NCI-H187 treated with DMSO at 0.1 percent for 48 hours (cell line): ENCODE measurements around the gene TRABD.

Experiments used
- DNase-seq: peaks from one replicate; lab custom pipeline; 2025; lab: John Stamatoyannopoulos, UW

Gene TRABD

DNA sequence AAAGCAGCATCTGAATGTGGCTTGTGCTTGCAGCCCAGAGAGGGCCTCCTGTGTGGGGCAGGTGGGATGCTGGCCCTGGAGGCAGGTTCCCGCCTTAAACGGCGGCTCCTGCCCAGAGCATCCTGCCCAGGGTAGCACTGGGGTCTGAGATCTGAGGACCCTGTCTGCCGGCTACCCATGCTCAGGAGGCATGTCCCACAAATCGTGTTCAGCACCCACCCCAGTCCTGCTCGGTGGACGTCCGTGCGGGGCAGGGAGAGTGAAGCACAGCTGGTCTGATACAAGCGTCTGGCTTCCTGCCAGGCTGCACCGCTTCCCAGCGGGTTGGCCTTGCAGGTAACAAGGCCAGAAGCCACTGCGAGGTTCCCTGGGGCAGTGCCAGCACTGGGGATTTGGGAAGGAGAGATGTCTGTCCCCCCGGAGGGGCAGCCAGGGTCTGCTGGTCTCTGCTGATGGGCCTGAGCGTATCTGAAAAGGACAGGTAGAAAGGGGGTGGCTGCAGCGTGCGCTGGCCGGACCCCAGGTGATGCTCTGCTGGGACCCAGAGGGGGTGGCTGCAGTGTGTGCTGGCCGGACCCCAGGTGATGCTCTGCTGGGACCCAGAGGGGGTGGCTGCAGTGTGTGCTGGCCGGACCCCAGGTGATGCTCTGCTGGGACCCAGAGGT is 3.6 kb downstream of the TRABD start:
- DNase-seq: no peak

DNA sequence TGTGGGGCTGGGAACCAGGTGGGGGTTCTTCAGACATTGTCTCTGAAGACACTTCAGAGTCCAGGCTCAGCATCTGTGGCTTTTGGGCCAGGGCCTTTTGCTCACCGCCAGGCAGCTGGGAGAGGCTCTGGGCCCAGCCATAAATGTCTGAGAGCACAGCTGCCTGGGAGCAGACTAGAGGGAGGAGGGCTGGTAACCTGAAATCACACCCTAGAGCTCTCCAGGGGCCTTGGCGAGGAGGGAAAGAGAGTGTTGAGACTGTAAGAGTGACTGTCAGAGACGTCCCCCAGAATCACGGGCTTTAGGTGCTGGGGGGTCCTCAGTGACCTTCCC is 4.1 kb downstream of the TRABD start:
- DNase-seq: no peak

DNA sequence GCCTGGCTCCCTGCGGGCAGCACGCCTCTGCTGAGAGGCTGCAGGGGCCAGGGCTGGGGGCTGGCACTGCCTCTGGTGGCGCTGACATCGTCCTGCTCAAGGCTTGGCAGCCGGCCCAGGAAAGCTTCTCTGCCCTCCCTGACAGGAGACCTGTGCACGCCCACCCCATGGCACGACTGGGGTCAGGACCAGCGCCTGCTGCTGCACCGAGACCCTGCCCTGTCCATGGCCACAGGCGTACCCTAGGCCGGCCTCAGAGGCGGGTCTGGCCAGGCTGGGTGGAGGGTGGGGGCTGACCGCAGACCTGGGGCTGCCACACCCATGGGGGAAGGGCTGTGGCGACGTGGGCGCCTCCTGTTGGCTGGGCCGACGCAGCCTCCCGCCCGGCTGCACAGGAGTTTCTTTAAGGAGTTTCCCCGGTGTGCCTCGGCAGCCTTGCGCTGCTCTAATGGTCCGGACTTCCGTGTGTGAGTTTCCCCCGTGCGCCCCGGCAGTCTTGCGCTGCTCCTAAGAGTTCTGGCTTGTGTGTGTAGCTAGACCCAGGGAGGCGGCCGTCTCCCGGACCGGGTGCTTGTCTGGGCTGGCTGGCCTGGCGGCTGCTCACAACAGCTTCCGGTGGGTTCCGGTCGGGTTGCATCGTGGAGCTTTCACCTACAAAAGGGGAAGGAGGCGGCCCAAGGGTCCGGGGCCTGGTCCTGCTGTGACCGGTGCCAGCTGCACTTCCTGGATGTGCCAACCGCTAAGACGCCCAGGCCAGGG is 4.6 kb downstream of the TRABD start:
- DNase-seq: no peak

DNA sequence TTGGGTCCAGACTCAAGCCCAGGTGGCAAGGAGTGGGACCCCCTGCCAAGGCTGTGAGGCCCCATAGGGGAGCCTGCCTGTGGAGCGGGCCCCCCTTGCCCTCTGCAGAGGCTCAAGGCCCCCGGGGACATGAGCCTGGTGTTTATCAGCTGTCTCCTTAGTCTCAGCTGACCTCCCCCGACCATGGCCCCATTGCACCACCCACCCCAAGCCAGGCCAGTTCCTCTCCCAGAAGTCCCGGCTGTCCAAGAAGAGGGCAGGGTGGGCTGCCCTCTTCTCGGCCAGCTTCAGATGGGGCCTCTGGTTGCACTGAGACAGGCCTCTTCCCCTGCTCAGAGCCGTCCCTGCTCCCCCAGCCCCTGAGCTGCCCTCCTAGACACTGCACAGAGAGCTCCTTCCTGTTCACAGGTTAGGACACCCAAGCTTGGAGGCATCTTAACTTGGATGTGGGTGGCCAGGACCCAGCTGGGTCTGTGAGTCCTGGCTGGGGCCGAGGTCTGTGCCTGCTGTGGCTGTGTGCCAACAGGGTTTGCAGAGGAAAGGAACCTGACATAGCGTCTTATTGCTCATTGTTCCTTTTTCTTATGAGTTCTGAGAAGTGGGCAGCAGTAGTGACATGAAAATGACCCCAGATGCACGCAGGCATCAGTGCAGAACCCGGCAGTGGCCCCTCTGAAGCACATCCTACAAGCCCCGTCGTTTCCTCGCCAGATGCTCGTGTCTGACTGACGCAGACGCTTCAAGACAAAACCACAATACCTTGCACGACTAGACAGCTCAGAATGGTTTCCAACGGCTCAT is 5.4 kb downstream of the TRABD start:
- DNase-seq: no peak

DNA sequence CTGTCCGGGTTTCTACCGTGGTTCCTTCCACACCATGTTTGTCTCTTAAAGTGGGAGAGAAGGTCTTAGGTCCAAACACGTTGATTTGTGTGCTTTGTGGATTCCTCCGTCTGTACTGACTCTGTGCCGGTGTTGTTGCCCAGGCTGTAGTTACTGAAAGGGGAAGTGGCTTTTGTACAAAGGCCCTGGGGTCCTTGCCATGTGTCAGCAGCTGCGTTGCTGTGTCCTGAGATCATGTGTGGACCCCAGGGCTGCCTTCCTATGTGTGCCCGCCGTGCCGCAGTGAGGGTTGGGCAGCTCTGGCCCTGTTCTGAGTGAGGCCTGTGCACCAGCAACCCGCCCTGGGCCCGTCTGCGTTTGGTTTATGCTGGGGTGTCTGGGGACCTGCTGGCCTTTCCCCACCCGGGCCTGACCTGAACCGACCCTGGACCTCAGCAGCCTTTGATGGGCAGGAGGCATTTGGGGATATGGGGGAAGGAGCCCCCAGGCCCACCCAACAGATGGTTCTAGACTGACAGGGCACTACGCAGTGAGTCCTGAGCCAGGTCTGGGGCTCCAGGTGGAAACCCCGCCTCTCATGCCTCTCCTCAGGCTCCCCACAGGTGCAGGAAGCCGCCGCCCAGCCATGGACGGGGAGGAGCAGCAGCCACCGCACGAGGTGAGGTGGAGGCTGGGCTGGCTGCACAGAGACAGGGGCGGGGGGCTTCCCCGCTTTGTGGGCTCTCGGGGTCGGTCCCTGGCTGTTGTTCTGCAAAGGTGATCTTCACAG is 6.9 kb downstream of the TRABD start:
- DNase-seq: no peak

DNA sequence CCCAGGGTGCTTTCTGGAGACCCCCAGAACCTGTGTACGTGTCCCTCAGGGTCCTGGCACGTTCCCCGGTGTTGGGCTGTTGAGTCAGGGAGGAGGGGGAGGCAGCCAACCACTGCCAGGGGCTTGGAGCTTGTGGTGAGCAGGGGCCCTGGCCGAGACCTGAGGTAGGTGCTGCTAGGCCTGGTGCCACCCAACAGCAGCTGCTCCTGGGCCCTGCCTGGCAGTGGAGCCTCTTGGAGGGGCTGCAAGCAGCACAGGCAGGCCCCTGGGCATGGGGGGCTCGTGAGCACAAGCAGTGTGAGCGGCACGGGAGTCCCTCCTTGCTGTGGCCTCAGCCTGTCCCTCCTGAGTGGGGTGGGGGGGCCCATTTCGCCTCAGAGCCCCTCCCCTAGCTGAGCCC is 7.9 kb downstream of the TRABD start:
- DNase-seq: no peak

DNA sequence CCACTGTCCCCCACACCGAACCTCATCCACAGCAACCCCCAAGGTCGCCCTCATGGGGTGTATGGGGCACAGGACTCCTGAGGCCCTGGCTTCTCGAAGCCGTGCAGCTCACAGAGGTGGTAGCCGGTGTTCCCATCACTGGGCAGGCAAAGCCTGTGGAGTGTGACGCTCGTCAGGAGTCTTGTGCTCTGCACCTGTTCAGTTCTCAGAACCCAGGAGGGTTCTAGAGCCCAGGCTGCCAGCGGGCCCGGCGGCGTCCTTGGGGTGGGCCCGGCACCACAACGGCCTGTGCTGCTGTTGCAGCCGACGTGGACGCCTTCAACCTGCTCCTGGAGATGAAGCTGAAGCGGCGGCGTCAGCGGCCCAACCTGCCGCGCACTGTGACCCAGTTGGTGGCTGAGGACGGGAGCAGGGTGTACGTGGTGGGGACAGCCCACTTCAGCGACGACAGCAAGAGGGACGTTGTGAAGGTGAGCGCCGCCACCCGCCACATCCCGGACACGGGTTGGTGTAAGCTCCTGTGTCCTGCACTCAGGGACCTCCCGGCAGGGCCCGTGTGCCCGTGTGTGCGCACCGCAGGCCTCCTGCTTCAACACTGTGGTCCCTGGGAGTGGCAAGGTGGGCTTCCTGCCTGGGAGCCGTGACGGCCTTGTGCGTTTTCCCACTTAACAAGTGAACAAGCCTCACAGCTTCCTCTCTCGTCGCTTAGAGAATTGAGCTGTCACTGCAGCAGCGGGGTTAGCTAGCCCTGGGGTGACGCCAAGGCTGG is 8.5 kb downstream of the TRABD start:
- no peak for DNase-seq

DNA sequence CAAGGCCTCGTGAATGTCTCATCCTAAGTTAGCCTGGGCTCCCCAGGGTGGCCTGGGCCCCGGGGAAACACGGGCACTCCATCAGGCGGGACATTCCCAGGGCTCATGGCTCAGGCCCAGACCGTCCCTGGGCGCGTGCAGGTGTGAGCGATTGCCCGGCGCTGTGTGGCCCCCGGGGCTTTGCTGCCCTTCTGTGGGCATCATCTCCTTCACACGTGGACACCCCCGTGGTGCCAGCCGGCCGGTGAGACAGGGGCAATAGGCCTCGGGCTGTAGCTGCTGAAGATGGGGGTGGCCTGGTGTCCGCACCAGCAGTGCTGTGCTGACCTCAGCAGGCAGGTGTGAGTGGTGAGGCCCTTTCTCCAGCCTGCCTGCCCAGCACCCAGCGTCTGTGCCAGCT is 10.5 kb downstream of the TRABD start:
- DNase-seq: no peak

DNA sequence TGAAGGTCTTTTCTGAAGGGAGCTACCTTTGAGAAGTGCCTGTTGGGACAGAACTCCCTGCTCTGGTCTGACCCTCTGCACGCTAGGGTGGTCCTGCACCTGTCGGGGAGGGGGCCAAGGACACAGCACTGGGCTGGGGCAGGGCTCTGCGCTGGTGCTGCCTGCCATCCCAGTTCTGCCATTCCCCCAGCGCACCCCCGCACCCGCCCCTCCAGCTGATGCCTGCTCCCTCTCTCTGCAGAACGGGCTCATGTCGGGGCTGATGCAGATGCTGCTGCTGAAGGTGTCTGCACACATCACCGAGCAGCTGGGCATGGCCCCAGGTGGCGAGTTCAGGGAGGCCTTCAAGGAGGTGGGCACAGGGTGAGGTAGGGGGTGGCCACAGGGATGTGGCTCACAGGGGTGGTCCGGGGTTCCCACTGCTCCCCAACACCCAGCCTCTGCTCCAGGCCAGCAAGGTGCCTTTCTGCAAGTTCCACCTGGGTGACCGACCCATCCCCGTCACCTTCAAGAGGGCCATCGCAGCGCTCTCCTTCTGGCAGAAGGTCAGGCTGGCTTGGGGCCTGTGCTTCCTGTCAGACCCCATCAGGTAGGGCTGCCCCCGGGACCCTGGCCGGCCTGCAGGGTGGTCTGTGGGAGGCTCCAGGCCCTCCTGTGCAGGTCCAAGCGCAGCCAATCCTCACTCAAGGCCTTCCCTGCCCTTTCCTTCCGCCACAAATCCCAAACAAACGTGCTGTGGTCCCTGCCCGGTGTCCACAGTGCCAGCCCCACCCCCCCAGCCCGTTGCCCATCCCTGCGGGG is 11.5 kb downstream of the TRABD start:
- DNase-seq: no peak

DNA sequence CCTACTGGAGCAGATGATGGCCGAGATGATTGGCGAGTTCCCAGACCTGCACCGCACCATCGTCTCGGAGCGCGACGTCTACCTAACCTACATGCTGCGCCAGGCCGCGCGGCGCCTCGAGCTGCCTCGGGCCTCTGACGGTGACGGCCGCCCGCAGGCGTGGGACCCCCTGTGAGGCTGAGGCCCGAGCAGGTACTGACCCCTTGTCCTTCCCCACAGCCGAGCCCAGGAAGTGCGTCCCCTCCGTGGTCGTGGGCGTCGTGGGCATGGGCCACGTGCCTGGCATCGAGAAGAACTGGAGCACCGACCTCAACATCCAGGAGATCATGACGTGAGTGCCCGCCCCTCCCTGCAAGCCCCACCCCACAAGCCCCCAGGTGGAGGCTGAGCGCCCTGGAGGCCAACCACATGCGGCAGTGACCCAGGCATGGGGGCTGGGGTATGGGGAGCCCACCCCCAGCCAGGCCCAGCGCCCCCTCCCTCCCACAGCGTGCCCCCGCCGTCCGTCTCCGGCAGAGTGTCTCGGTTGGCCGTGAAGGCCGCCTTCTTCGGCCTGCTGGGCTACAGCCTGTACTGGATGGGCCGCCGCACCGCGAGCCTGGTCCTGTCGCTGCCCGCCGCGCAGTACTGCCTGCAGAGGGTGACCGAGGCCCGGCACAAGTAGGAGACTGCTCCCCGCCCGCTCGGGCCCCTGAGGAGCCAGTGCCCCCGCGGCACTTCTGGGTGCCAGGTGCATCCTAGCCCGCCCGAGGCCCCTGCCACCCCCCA is 12.3 kb downstream of the TRABD start:
- no peak for DNase-seq

DNA sequence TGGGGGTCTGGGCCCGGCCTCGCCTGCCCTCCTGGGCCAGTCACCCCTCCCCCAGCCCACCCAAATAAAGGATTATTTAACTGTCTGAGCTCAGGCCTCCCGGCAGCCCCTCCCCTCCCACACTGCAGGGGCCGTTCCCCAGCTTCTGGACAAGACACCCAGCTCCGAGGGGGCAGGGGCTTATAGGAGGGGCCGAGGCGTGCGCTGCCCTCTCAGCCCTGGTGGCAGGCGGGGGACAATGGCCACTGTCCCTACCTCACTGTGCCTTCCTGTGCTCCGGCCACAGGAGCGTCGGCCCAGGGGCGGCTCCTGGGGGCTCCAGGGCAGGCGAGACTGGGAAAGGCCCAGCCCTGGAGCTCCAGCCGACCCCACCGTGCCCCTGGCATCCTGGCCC is 12.9 kb downstream of the TRABD start:
- no peak for DNase-seq

DNA sequence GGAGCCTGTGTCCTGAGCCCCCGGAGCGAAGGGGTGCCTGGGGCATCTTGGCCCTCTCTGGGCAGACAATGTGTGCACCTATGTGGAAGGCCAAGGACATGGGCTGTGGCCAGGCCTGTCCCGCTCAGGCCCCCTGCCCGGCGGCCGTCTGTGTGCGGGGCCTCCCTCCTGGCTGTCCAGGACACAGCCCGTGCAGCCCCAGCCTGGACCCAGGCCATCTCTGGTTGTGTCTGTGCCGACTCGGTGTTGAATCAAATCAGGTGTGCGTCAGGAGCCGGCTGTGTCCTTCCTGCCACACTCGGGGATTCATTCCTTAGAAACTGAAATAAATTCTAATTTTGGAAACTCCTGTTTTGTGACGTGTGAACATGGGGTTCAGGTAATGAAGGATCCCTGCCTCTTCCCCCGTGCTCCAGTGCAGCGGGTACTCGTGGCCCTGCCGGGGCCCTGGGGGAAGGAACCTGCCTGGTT is 13.6 kb downstream of the TRABD start:
- no peak for DNase-seq

DNA sequence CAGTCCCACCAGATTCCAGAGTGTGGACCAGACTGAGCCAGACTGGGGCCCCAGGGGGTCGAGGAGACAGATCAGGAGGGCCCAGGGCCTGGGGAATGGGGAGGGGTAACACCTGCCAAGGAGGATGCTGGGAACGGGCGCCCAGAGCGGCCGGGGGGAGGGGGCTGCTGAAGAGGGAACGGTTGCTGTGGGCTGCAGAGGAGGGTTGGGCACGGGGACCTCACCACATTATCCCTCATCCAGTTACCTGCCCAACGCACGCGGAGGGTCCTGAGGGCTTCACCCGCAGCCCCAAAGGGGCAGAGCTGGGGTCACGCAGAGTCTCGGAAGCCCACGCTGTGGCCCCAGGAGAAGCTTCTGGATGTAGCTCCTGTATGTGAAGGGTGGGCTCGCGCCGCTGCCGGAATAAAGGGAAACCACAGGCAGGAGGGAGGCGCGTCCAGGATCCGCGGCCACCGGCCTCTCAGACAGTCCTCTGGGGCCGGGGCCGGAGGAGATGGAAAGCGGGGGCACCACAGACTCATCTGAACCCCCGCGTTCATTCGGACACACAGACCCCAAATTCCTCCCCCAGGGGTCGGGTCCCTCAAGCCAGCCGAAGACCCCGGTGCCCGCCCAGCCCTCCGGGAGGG is 14.2 kb downstream of the TRABD start:
- no peak for DNase-seq

DNA sequence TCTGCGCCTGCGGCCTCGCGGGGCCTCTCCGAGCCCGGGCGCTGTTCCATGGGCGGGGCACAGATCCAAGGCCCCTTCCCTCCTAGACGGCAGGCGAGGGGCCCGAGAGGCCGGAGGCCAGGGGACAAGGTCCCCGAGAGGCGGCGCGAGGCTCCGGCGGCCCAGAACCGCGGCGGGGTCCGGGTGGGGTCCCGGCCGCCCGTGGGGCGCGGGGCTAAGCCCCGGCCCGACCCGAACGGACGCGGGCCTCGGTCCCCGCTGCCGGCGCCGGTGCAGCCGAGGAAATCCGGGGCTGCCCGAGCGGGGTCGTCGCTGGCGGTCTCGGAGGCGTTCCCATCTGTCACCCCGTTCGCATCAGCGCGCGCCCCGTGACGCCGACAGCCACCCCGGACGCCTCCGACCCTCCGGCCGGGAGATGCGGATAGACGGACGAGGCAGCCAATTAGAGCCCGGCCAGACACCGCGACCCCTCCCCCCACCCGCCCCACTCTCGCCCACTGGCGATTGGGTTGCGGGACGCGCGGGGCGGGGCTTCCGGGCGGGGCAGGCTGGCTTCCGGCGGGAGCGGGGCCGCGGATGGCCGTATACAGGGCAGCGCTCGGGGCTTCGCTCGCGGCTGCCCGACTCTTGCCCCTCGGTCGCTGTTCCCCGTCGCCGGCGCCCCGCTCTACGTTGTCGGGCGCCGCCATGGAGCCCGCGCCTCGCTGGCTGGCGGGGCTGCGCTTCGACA is 14.9 kb downstream of the TRABD start, which contains the start of gene SELENOO:
SELENOO (plus strand) TSS at position 551 of the 730 bp plus-strand sequence; CDS start at position 577, 26 bp downstream.
- no peak for DNase-seq

DNA sequence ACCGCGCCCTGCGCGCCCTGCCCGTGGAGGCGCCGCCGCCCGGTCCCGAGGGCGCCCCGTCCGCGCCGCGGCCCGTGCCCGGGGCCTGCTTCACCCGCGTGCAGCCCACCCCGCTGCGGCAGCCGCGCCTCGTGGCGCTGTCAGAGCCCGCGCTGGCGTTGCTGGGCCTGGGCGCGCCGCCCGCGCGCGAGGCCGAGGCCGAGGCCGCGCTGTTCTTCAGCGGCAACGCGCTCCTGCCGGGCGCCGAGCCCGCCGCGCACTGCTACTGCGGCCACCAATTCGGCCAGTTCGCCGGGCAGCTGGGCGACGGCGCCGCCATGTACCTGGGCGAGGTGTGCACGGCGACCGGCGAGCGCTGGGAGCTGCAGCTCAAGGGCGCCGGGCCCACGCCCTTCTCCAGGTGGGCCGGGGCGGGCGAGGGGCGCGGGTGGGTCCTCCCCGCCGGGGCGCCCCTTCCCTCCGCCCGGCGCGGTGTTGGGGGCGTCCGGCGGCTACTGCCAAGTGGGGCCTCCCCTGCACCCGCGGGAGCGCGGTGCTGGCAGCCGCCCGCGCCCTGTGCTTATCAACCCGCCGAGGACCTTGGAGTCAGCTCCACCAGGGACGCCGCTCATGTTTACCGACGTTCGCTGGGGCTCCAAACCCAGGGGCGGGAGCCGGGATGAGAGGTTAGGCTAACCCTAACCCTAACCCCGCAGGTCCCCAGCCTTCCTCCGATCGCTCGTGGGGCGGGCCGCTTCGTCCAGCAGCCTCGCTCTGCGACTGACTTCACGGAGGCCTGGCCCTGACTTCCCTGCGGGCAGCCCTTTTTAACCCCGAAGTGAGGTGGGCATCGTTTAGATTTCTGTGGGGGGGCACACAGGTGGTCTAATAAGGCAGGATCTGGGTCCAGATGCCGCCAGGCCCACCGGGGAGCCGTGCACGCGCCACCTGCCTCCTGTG is 15.7 kb downstream of the TRABD start:
- no peak for DNase-seq

DNA sequence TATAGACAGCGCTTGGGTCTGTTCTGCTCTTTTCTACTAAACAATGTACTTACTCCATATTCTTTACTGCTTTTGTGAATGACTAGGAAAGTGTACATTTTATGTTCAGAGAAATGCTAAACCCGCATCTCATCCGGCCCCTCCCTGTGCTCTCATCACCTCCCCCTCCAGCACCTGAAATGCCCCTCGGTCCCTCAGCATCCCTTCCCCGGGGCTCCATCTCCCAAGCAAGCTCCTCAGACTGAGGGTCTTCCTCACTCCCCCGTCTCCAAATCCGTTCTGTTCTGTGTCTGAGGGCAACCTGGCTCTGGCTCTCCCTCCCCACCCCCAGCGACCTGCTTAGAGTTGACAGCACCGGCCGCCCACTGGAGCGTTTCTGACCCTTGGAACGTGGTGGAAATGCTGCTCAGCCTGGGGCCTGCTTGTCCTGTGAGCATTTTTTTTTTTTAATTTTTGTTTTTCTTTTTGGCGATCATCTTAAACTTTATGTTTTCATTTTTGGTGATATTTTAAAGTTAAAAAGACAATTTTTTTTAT is 16.5 kb downstream of the TRABD start:
- no peak for DNase-seq

DNA sequence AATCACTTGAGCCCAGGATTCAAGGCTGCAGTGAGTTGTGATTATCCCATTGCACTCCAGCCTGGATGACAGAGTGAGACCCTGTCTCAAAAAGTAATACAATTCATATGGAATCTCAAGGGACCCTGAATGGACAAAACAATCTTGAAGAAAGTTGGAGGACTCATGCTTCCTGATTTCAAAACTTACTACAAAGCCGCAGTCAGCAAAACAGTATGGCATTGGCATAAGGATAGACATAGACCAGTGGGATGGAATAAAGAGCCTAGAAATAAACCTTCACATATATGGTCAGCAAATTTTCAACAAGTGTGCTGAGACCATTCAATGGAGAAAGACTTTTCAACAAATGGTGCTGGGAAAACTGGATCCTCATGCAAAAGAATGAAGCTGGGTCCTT is 17.6 kb downstream of the TRABD start:
- DNase-seq: no peak
